ENCODE results near the gene TANC1.
A peak's percentile ranks its signal among the peaks of the same experiment; 100 is the strongest.

The TANC1 gene

GRCh38 chr2:159187106-159187505 is 218.7 kb downstream of the TANC1 start:
- DNase-seq, result peak; percentile 90 to 94
- no peak overlapping the region for H3K9ac ChIP-seq (ENCODE audit: low read length)
- no peaks in the 10 kb centered on the region for H3K79me2 ChIP-seq (ENCODE audit: control insufficient read depth, insufficient read depth, low read length, poor library complexity)
- no peaks in the 10 kb centered on the region for H3K79me1 ChIP-seq (ENCODE audit: low read length)
- H4K12ac ChIP-seq (ENCODE audit: low read depth, low read length), result no peak overlapping the region
- no peak overlapping the region for H3K23ac ChIP-seq (ENCODE audit: low read length)
- H3K27me3 ChIP-seq (ENCODE audit: insufficient read depth, low read length), result no peaks in the 10 kb centered on the region
- H3K9me3 ChIP-seq (ENCODE audit: insufficient read depth, low read depth, low read length), result peaks cover 1% of the 10 kb centered on the region
- no peak overlapping the region for H2AK5ac ChIP-seq (ENCODE audit: low read length)
- no peak overlapping the region for H2AFZ ChIP-seq (ENCODE audit: insufficient read depth, low read length, poor library complexity)
- no peak overlapping the region for H3K14ac ChIP-seq (ENCODE audit: low read length)
- peaks cover 15 to 18% of the 10 kb centered on the region in 2 experiments for H3K4me1 ChIP-seq (ENCODE audit: control insufficient read depth in 1 of 2, insufficient read depth in 2 of 2, low read length in 2 of 2)
- WGBS (ENCODE audit: extremely low coverage, insufficient coverage, insufficient read length), result no CpG with 5 or more reads among the region's 6 CpGs
- H4K8ac ChIP-seq (ENCODE audit: low read depth, low read length), result no peak overlapping the region
- no peak overlapping the region for H2BK12ac ChIP-seq (ENCODE audit: low read length)
- H3K36me3 ChIP-seq (ENCODE audit: control insufficient read depth in 1 of 2, insufficient read depth in 2 of 2, low read length in 2 of 2), result peaks cover 26 to 35% of the 10 kb centered on the region in 2 experiments
- H3K18ac ChIP-seq (ENCODE audit: low read length), result no peak overlapping the region
- H3K4me2 ChIP-seq (ENCODE audit: low read length), result no peak overlapping the region
- no peak overlapping the region for H3K27ac ChIP-seq (ENCODE audit: low read depth, low read length)
- no peak overlapping the region for H3K4ac ChIP-seq (ENCODE audit: low read depth, low read length)
- H4K91ac ChIP-seq (ENCODE audit: low read depth, low read length), result no peak overlapping the region
- no peak overlapping the region for H2BK120ac ChIP-seq (ENCODE audit: insufficient read depth, low read length, poor library complexity)
- no peak overlapping the region for H3K4me3 ChIP-seq (ENCODE audit: low read depth, low read length)
- H2BK5ac ChIP-seq (ENCODE audit: low read depth, low read length, poor library complexity), result no peak overlapping the region

DNA sequence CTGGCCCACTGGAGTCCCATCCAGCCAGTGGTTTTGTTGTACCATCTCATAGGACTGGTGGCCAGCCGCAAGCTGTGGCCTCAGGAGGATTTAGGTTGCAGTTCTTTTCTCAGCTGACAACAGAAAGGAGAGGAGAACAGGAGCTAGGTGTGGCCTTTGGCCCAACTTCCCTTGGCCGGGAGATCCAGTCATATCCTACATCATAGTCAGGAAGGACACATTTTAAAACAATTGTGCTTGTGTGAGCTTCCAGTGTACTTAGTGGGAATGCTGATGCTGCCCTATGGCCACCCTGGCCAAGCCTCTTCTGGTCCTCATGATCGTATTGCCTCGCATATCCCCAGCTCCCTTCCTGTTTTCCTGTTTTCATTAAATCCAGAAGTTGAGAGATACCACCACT is 220.0 kb downstream of the TANC1 start:
- no peak overlapping the region for H3K4ac ChIP-seq (ENCODE audit: low read depth, low read length)
- peaks cover 1% of the 10 kb centered on the region for H3K9me3 ChIP-seq (ENCODE audit: insufficient read depth, low read depth, low read length)
- no peak overlapping the region for H2BK5ac ChIP-seq (ENCODE audit: low read depth, low read length, poor library complexity)
- H3K27me3 ChIP-seq (ENCODE audit: insufficient read depth, low read length), result no peaks in the 10 kb centered on the region
- H3K4me3 ChIP-seq (ENCODE audit: low read depth, low read length), result no peak overlapping the region
- H3K27ac ChIP-seq (ENCODE audit: low read depth, low read length), result no peak overlapping the region
- no peak overlapping the region for H3K9ac ChIP-seq (ENCODE audit: low read length)
- no peaks in the 10 kb centered on the region for H3K79me2 ChIP-seq (ENCODE audit: control insufficient read depth, insufficient read depth, low read length, poor library complexity)
- H4K91ac ChIP-seq (ENCODE audit: low read depth, low read length), result no peak overlapping the region
- no peak overlapping the region for H4K12ac ChIP-seq (ENCODE audit: low read depth, low read length)
- H2BK12ac ChIP-seq (ENCODE audit: low read length), result no peak overlapping the region
- no CpG with 5 or more reads among the region's 4 CpGs for WGBS (ENCODE audit: extremely low coverage, insufficient coverage, insufficient read length)
- H3K36me3 ChIP-seq (ENCODE audit: control insufficient read depth in 1 of 2, insufficient read depth in 2 of 2, low read length in 2 of 2), result peaks cover 24 to 35% of the 10 kb centered on the region in 2 experiments
- H2BK120ac ChIP-seq (ENCODE audit: insufficient read depth, low read length, poor library complexity), result no peak overlapping the region
- H3K18ac ChIP-seq (ENCODE audit: low read length), result no peak overlapping the region
- H2AFZ ChIP-seq (ENCODE audit: insufficient read depth, low read length, poor library complexity), result no peak overlapping the region
- DNase-seq, result no peak
- H3K4me2 ChIP-seq (ENCODE audit: low read length), result no peak overlapping the region
- H4K8ac ChIP-seq (ENCODE audit: low read depth, low read length), result no peak overlapping the region
- H2AK5ac ChIP-seq (ENCODE audit: low read length), result no peak overlapping the region
- H3K23ac ChIP-seq (ENCODE audit: low read length), result no peak overlapping the region
- peaks cover 10% of the 10 kb centered on the region in 2 experiments for H3K4me1 ChIP-seq (ENCODE audit: control insufficient read depth in 1 of 2, insufficient read depth in 2 of 2, low read length in 2 of 2)
- H3K14ac ChIP-seq (ENCODE audit: low read length), result no peak overlapping the region
- no peaks in the 10 kb centered on the region for H3K79me1 ChIP-seq (ENCODE audit: low read length)

DNA sequence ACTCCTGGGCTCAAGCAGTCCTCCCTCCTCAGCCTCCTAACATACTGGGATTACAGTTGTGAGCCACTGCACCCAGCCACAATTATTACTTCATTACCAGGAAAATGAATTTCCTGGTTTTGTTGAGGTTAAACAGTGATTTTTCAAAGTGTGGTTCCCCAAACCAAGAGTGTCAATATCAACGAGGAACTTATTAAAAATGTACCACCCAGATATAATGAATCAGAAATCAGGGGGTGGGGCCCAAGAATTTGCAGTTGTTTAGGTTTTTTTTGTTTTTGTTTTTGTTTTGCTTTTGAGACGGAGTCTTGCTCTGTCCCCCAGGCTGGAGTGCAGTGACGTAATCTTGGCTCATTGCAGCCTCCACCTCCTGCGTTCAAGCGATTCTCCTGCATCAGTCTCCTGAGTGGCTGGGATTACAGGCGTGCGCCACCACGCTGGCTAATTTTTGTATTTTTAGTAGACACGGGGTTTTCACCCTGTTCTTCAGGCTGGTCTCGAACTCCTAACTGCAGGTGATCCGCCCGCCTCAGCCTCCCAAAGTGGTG is 224.0 kb downstream of the TANC1 start:
- no CpG with 5 or more reads among the region's 12 CpGs for WGBS (ENCODE audit: extremely low coverage, insufficient coverage, insufficient read length)
- no peaks in the 10 kb centered on the region for H3K4me1 ChIP-seq (ENCODE audit: control insufficient read depth in 1 of 2, insufficient read depth in 2 of 2, low read length in 2 of 2)
- no peak overlapping the region for H2BK5ac ChIP-seq (ENCODE audit: low read depth, low read length, poor library complexity)
- no peak overlapping the region for H2AK5ac ChIP-seq (ENCODE audit: low read length)
- no peak overlapping the region for H3K27ac ChIP-seq (ENCODE audit: low read depth, low read length)
- H3K9ac ChIP-seq (ENCODE audit: low read length), result no peak overlapping the region
- H2BK120ac ChIP-seq (ENCODE audit: insufficient read depth, low read length, poor library complexity), result no peak overlapping the region
- H3K14ac ChIP-seq (ENCODE audit: low read length), result no peak overlapping the region
- H3K18ac ChIP-seq (ENCODE audit: low read length), result no peak overlapping the region
- H3K23ac ChIP-seq (ENCODE audit: low read length), result no peak overlapping the region
- H3K4ac ChIP-seq (ENCODE audit: low read depth, low read length), result no peak overlapping the region
- no peak overlapping the region for H3K4me3 ChIP-seq (ENCODE audit: low read depth, low read length)
- H3K4me2 ChIP-seq (ENCODE audit: low read length), result no peak overlapping the region
- peaks cover 1% of the 10 kb centered on the region for H3K9me3 ChIP-seq (ENCODE audit: insufficient read depth, low read depth, low read length)
- no peak for DNase-seq
- H4K12ac ChIP-seq (ENCODE audit: low read depth, low read length), result no peak overlapping the region
- H4K8ac ChIP-seq (ENCODE audit: low read depth, low read length), result no peak overlapping the region
- H3K79me1 ChIP-seq (ENCODE audit: low read length), result no peaks in the 10 kb centered on the region
- H3K27me3 ChIP-seq (ENCODE audit: insufficient read depth, low read length), result no peaks in the 10 kb centered on the region
- no peak overlapping the region for H2BK12ac ChIP-seq (ENCODE audit: low read length)
- no peak overlapping the region for H4K91ac ChIP-seq (ENCODE audit: low read depth, low read length)
- no peaks in the 10 kb centered on the region for H3K79me2 ChIP-seq (ENCODE audit: control insufficient read depth, insufficient read depth, low read length, poor library complexity)
- no peak overlapping the region for H2AFZ ChIP-seq (ENCODE audit: insufficient read depth, low read length, poor library complexity)
- peaks cover 30 to 41% of the 10 kb centered on the region in 2 experiments for H3K36me3 ChIP-seq (ENCODE audit: control insufficient read depth in 1 of 2, insufficient read depth in 2 of 2, low read length in 2 of 2)

DNA sequence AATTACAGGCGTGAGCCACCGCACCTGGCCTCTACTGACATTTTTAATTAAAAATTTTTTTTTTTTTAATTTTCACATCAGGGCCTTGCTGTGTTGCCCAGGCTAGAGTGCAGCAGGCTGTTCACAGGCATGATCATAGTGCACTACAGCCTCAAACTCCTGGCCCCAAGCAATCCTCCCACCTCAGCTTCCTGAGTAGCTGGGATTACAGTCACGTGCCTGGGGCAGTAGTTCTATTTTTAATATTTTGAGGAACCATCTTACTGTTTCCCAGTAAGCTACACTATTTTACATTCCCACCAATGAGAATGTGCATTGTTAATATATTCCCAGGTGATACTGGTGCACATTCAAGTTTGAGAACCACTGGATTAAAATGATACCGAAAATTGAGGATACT is 225.4 kb downstream of the TANC1 start:
- Histone ChIP-seq H3K4me1 (ENCODE audit: control insufficient read depth in 1 of 2, insufficient read depth in 2 of 2, low read length in 2 of 2) (no peaks in the 10 kb centered on the region), H2AK5ac (ENCODE audit: low read length) (no peak overlapping the region), H2BK120ac (ENCODE audit: insufficient read depth, low read length, poor library complexity) (no peak overlapping the region), H2BK12ac (ENCODE audit: low read length) (no peak overlapping the region), H3K36me3 (ENCODE audit: control insufficient read depth in 1 of 2, insufficient read depth in 2 of 2, low read length in 2 of 2) (peaks cover 28 to 40% of the 10 kb centered on the region in 2 experiments), H3K79me2 (ENCODE audit: control insufficient read depth, insufficient read depth, low read length, poor library complexity) (no peaks in the 10 kb centered on the region), H2AFZ (ENCODE audit: insufficient read depth, low read length, poor library complexity) (no peak overlapping the region), H3K23ac (ENCODE audit: low read length) (no peak overlapping the region), H3K4ac (ENCODE audit: low read depth, low read length) (no peak overlapping the region), H3K27me3 (ENCODE audit: insufficient read depth, low read length) (no peaks in the 10 kb centered on the region), H4K91ac (ENCODE audit: low read depth, low read length) (no peak overlapping the region), H3K9me3 (ENCODE audit: insufficient read depth, low read depth, low read length) (peaks cover 1% of the 10 kb centered on the region), H4K8ac (ENCODE audit: low read depth, low read length) (no peak overlapping the region), H3K4me2 (ENCODE audit: low read length) (no peak overlapping the region), H3K4me3 (ENCODE audit: low read depth, low read length) (no peak overlapping the region), H4K12ac (ENCODE audit: low read depth, low read length) (no peak overlapping the region), H3K9ac (ENCODE audit: low read length) (no peak overlapping the region), H3K27ac (ENCODE audit: low read depth, low read length) (no peak overlapping the region), H3K14ac (ENCODE audit: low read length) (no peak overlapping the region), H3K79me1 (ENCODE audit: low read length) (no peaks in the 10 kb centered on the region), H2BK5ac (ENCODE audit: low read depth, low read length, poor library complexity) (no peak overlapping the region), H3K18ac (ENCODE audit: low read length) (no peak overlapping the region)
- WGBS (ENCODE audit: extremely low coverage, insufficient coverage, insufficient read length), result no CpG with 5 or more reads among the region's 4 CpGs
- DNase-seq, result no peak

Data from trophoblast cell (in vitro differentiated cells and primary cell).